ENCODE measurements around the gene TRAP1.

DNA sequence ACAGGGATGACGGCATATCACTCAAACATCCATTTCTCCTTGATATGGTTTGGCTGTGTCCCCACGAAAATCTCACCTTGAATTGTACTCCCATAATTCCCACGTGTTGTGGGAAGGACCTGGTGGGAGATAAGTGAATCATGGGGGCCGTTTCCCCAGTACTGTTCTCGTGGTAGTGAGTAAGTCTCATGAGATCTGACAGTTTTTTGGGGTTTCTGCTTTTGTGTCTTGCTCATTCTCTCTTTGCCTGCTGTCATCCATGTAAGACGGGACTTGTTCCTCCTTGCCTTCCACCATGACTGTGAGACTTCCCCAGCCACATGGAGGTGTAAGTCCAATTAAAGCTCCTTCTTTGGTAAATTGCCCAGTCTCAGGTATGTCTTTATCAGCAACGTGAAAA lies 30.3 kb downstream of the TRAP1 start:
- no peak for TF ChIP-seq POLR2A (IDR thresholded peaks at IDR 0.05; ENCODE audit: low read length)
- no peak for TF ChIP-seq GATA1 (IDR thresholded peaks at IDR 0.05; ENCODE audit: low read depth, low read length)

Data from erythroblast (primary cell).